Effector CD4-positive, alpha-beta T cell (primary cell): ENCODE results near the gene MNX1. TPM values are rescaled to one million over a fixed set of nuclear protein-coding genes. Genes with fewer than 3 reads are reported as not detected.
A peak's percentile ranks its signal among the peaks of the same experiment; 100 is the strongest.

ENCODE experiments used
- DNase-seq: peaks from one replicate; pipeline ENCODE4 v3.0.0-alpha.2; 2020
- total RNA-seq: gene quantifications from one replicate; lab custom pipeline; 2026; lab: John Stamatoyannopoulos, UW

The MNX1 gene
- total RNA-seq, result not detected

DNA sequence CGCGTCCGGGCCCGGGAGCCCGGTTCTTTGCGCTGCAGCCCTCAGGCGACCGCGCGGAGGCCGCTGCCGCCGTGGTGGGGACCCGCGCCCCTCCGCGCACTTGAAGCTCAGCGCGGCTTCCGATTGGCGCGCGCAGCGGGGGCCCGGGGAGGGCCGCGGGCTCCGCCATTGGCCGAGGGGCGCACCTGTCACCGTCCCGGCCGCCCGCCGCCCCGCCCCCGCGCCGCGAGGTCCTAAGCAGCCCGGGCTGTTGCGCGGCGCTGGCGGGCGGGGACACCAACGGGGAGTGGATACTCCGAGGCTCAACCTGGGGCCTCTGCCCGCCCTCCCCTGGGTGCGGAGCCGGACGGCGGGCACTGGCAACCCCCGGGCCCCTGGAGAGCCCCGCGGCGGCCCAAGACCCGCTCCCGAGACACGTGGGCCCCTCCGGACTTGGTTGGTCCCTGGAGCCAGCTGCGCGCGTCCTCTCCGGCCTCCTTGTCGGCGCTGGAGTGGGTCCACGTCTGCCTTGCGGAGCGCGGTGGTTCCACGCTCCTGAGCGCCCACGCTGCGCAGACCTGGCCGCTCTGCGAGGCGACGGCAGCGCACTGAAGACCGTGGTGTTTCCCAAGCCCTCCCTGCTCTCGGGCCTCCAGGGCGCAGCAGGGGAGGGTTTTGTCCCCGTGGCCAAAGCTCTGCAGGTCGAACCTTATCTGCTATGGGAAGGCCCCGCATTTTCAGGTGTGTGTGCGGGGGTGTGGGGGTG, at the start of gene MNX1:
Gene MNX1 (minus strand): TSS at position 76 of the 745 bp plus-strand sequence. CDS start 313 bp downstream, outside the sequence.
- peak; percentile 11 for DNase-seq

DNA sequence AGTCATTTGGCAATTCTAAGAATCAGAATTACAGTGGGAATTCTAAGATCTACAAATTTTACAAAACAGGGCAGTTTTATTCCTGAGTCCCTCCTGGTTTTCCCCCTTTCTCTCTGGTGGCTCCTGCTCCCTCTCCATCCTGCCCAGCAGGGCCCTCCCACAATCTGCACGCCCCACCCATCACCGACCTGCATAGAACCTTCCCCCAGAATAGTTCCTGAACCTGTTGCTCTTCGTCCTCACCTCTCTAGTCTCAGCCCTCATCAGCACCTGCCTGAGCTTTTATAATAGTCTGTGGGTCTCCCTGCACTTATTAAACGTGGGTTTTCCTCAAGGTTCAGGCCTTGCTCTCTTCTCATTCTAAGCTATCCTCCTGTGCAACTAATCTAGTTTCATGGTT, 49.1 kb upstream of the MNX1 start:
- no peak for DNase-seq

- no peak for DNase-seq
These were observed 48.2 kb upstream of the MNX1 start for GRCh38 chr7:157058701-157059100.

GRCh38 chr7:157058068-157058467, 47.6 kb upstream of the MNX1 start:
- no peak for DNase-seq

- no peak for DNase-seq
These were observed 46.8 kb upstream of the MNX1 start for GRCh38 chr7:157056957-157057902.

- DNase-seq, result no peak
These were observed 45.8 kb upstream of the MNX1 start for GRCh38 chr7:157056246-157056645.

- no peak for DNase-seq
These were observed 44.5 kb upstream of the MNX1 start for GRCh38 chr7:157054927-157055326.

DNA sequence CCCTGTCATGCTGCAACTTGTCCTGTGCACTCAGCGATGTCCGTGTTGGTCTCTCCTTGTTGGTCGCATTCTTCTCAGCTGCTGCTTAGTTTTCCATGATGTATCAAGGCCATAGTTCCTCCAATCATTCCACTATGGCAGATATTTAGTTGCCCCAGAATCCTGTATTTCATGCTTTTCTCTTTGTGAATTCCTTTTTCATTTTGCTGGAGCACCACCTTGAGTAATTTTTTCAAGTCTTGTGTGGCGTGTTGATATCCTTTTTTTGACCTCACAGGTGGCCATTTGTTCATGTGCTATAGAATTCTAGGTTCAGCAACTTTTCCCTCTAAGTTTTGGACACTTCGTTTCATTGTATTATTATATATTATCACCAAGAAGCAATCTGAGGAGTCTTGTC, 42.7 kb upstream of the MNX1 start:
- DNase-seq, result no peak

GRCh38 chr7:157047148-157047547, 36.7 kb upstream of the MNX1 start:
- DNase-seq, result no peak

GRCh38 chr7:157046681-157047080, 36.2 kb upstream of the MNX1 start:
- no peak for DNase-seq

GRCh38 chr7:157044943-157045660, 34.6 kb upstream of the MNX1 start:
- DNase-seq, result no peak

DNA sequence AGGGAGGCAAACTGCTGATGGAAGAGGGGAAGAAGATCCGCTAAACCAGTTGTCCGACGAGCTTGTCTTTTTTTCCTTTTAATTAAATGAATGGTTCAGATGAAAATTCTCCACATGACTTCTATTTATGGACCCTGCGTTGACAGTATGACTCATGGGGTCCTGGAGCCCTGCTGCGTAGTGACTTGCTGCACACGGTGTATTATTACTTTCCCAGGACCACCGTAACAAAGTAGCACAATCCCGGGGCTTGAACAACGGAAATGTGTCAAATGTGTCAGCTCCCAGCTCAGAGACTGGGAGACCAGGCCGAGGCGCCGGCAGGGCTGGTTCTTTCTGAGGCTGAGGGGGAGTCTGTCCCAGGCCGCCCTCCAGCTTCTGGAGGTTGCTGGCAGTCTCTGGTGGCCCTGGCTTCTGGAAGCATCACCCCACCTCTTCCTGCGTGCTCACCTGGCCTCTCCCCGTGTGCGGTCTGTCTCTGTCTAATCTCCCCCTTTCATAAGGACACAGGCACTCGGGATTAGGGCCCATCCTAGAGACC, 33.8 kb upstream of the MNX1 start:
- no peak for DNase-seq

- no peak for DNase-seq
These were observed 33.3 kb upstream of the MNX1 start for GRCh38 chr7:157043745-157044144.

DNA sequence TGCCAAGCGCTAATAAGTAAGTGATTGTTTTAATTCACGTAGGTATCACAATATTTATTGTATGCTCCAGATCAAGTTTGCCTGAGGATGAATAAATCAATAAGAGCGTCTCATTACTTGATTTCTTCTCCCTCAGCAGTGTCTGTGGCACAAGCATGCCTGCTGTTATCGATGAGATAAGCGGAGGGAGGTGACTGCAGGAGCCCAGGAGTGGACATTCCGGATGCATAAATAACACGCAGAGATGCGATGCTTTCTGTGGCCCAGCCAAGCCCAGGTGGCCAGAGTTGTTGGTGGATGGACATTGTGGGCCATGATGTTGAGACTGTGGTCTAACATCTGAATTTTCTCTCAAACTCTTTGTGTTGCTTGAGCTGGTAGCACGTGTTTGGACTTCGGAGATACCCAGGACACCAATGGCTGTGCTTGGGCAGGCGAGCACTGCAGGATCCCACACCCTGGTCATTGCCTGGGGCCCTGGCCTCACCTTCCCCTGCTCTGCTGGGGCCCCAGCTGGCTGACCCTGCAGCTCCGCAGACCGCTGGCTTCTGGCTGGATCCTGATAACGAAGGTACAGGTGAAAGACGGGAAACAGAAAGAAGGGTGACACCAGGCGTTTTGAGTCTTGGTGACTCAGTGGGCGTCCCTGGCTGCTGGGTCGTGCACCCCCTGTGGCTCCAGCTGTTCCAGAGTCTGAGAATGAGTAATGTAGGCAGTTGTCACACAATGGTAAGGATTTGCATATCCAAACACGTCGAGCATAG, 31.2 kb upstream of the MNX1 start:
- DNase-seq, result no peak

GRCh38 chr7:157041004-157041403, 30.5 kb upstream of the MNX1 start:
- DNase-seq, result no peak

- DNase-seq, result no peak
These were observed 27.2 kb upstream of the MNX1 start for GRCh38 chr7:157037635-157038034.

DNA sequence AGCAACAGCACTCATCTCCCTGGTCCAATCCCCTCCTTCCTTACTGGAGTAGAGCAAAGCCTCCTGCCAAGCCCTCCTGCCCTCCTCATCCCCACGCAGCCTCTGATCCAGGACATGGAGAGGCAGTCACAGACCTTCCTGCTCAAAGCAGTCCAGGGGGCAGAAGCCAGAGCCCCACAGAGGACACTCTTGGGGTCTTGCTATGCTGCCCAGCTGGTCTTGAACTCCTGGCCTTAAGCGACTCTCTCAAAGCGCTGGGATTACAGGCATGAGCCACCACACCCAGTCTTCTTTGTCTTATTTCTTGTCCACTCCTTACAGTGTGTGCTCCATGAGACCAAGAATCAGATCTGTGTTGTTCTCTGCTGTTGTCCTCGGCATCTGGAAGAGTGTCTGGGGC, 26.6 kb upstream of the MNX1 start:
- no peak for DNase-seq

GRCh38 chr7:157035979-157036378, 25.5 kb upstream of the MNX1 start:
- DNase-seq, result no peak

GRCh38 chr7:157035302-157035701, 24.8 kb upstream of the MNX1 start:
- no peak for DNase-seq

DNA sequence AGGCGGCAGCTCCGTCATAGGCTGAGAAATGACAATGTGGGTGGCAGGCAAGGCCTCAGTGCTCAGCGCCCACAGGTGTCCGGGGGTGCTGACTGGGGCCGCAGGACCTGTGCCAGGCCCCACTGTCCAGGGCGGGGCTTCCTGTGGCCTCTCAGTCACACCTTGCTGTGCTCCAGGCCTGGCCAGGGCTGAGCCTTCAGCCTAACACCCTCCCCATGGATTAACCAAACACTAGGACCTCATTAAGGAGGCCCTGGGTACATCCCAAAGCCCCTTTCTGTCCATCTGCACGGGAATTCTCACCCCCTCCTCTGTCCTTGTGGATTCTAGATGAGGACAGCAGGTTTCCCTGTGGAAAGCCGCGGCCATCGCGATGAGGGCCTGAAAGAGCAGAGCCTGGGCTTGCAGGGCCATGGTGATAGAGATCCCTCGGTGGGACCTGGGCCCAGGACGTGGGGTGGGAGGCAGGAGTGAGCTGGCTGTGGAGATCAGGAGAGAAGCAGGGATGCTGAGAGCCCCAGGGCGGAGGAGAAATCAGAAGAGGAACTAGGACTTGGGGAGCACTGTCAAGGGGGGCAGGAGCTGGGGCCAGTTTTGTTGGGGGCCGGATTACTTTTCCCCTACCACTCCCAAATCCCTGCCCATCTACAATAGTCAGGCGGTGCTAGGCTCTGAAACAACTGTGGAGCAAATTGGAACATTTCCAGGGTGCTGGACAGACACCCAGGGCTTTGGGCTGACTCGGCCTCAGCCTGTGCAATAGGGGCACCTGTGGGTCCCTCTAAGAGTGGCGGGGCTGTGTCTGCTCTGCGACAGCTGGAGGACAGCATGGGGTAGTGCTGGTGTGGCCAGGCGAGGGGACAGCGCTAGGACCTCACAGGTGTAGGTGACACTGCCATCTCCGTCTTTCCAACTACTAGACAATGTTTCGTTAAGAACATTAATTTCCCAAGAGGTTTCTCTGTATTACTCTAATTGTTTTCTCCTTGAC, 23.3 kb upstream of the MNX1 start:
- no peak for DNase-seq
